Loucy (cell line): ENCODE data around the gene ESF1.

Source experiments
- H2AFZ ChIP-seq: fragments of 200-600 bp; sonication (generic); 2 replicates; pipeline ENCODE4 v1.6.0; 2016; ENCODE audit warnings: antibody characterized with exemption, mild to moderate bottlenecking, low read length, moderate library complexity
- H3F3A ChIP-seq: fragments of 200-600 bp; 2 replicates; pipeline ENCODE4 v1.6.0; 2016; ENCODE audit warnings: antibody characterized with exemption, low read depth, mild to moderate bottlenecking
- H3K27me3 ChIP-seq: fragments of 200-600 bp; sonication (generic); 2 replicates; pipeline ENCODE4 v1.6.1; 2014; ENCODE audit warnings: low read length, mild to moderate bottlenecking; ENCODE audit not compliant: insufficient read depth, poor library complexity, severe bottlenecking
- H3K36me3 ChIP-seq: fragments of 200-600 bp; sonication (generic); 2 replicates; pipeline ENCODE4 v1.6.1; 2016; ENCODE audit warnings: low read length; ENCODE audit not compliant: insufficient read depth
- H3K4me1 ChIP-seq: fragments of 200-600 bp; sonication (generic); 2 replicates; pipeline ENCODE4 v1.5.1; 2014; ENCODE audit warnings: low read length, mild to moderate bottlenecking; ENCODE audit not compliant: insufficient read depth, poor library complexity, severe bottlenecking
- H3K4me2 ChIP-seq: fragments of 200-600 bp; sonication (generic); 2 replicates; pipeline ENCODE4 v1.6.0; 2014; ENCODE audit warnings: antibody characterized with exemption, low read length, low read depth, mild to moderate bottlenecking; ENCODE audit not compliant: poor library complexity, severe bottlenecking
- H3K4me3 ChIP-seq: fragments of 200-600 bp; sonication (generic); 2 replicates; pipeline ENCODE4 v1.5.1; 2014; ENCODE audit warnings: low read length, mild to moderate bottlenecking, mixed read lengths; ENCODE audit not compliant: poor library complexity, severe bottlenecking
- H3K79me2 ChIP-seq: fragments of 200-600 bp; sonication (generic); 2 replicates; pipeline ENCODE4 v1.6.1; 2014; ENCODE audit warnings: low read length; ENCODE audit not compliant: insufficient read depth
- H3K9ac ChIP-seq: fragments of 200-600 bp; sonication (generic); 2 replicates; pipeline ENCODE4 v1.6.0; 2014; ENCODE audit warnings: mild to moderate bottlenecking, low read depth, low read length, moderate library complexity; ENCODE audit not compliant: poor library complexity, severe bottlenecking
- H3K9me2 ChIP-seq: fragments of 200-600 bp; sonication (generic); replicated peaks from 2 replicates; pipeline ENCODE4 v1.6.1; 2016; ENCODE audit warnings: low read depth, low read length, mixed read lengths
- H3K9me3 ChIP-seq: fragments of 200-600 bp; sonication (generic); 2 replicates; pipeline ENCODE4 v1.6.1; 2014; ENCODE audit warnings: mild to moderate bottlenecking, antibody characterized with exemption, low read length, low read depth; ENCODE audit not compliant: insufficient read depth
- H4K20me1 ChIP-seq: fragments of 200-600 bp; sonication (generic); 2 replicates; pipeline ENCODE4 v1.6.0; 2014; ENCODE audit warnings: antibody characterized with exemption, low read length, mild to moderate bottlenecking; ENCODE audit not compliant: insufficient read depth, poor library complexity, severe bottlenecking
- CTCF ChIP-seq: fragments of 200-600 bp; sonication (generic); conservative IDR thresholded peaks from 2 replicates; pipeline ENCODE4 v1.5.1; 2014; ENCODE audit warnings: mild to moderate bottlenecking, antibody characterized with exemption, low read length
- EZH2phosphoT487 ChIP-seq: fragments of 200-600 bp; IDR thresholded peaks from 2 replicates; pipeline ENCODE4 v1.6.1; 2018; ENCODE audit warnings: antibody characterized with exemption, mild to moderate bottlenecking, moderate library complexity, borderline replicate concordance

The ESF1 gene

DNA sequence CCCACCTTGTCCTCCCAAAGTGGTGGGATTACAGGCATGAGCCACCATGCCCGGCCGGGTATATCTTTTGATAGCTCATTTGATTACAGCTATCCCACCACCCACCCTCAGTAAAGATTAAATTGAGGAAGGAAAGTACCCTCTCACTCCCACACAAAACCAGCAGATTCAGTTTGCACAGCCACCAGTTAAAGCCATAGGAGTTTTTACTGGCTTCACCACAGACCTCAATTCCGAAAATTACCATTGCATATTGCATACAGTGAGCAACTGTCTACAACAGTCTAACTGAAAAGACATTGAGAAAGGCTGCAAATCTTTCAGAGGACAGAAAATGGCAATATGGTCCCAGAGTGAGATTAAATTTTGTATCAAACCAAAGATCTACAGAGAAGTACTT, 34.9 kb downstream of the ESF1 start:
- H3K4me2 ChIP-seq = no peak overlapping the region
- TF ChIP-seq EZH2phosphoT487 = no peak
- no peak for TF ChIP-seq CTCF
- H3K9me2 ChIP-seq = no peaks in the 10 kb centered on the region
- H3K79me2 ChIP-seq = no peaks in the 10 kb centered on the region
- no peak overlapping the region for H2AFZ ChIP-seq
- no peaks in the 10 kb centered on the region for H3K4me1 ChIP-seq
- no peaks in the 10 kb centered on the region for H3F3A ChIP-seq
- H3K4me3 ChIP-seq = no peak overlapping the region
- no peaks in the 10 kb centered on the region for H3K9me3 ChIP-seq
- no peaks in the 10 kb centered on the region for H3K27me3 ChIP-seq
- no peaks in the 10 kb centered on the region for H4K20me1 ChIP-seq
- no peak overlapping the region for H3K9ac ChIP-seq
- H3K36me3 ChIP-seq = peaks cover 3% of the 10 kb centered on the region; the same call in 1 of the 2 replicates

GRCh38 chr20:13745784-13746183, 38.9 kb downstream of the ESF1 start:
- Histone ChIP-seq H3K4me3 (no peak overlapping the region), H2AFZ (no peak overlapping the region), H3K9me3 (0 out of 2 replicates have a peak, but pooled peaks cover 3% of the 10 kb centered on the region), H3K4me2 (no peak overlapping the region), H3F3A (no peaks in the 10 kb centered on the region), H3K9ac (no peak overlapping the region), H3K36me3 (peaks cover 14% of the 10 kb centered on the region; the same call in 1 of the 2 replicates), H3K9me2 (no peaks in the 10 kb centered on the region), H4K20me1 (no peaks in the 10 kb centered on the region), H3K4me1 (no peaks in the 10 kb centered on the region), H3K79me2 (no peaks in the 10 kb centered on the region), H3K27me3 (no peaks in the 10 kb centered on the region)
- TF ChIP-seq CTCF = no peak
- no peak for TF ChIP-seq EZH2phosphoT487

GRCh38 chr20:13744352-13744751, 40.4 kb downstream of the ESF1 start:
- no peaks in the 10 kb centered on the region for H4K20me1 ChIP-seq
- H3K4me3 ChIP-seq = no peak overlapping the region
- H3K27me3 ChIP-seq = no peaks in the 10 kb centered on the region
- peaks cover 7% of the 10 kb centered on the region; the same call in 1 of the 2 replicates for H3K9me3 ChIP-seq
- no peaks in the 10 kb centered on the region for H3K4me1 ChIP-seq
- no peak overlapping the region for H2AFZ ChIP-seq
- no peak overlapping the region for H3K9ac ChIP-seq
- no peaks in the 10 kb centered on the region for H3K79me2 ChIP-seq
- H3K36me3 ChIP-seq = peaks cover 22% of the 10 kb centered on the region
- no peak overlapping the region for H3K4me2 ChIP-seq
- H3F3A ChIP-seq = no peaks in the 10 kb centered on the region
- no peaks in the 10 kb centered on the region for H3K9me2 ChIP-seq
- TF ChIP-seq CTCF (no peak), EZH2phosphoT487 (no peak)
